Spleen (tissue), 7 donors: ENCODE results near the gene HIVEP1.

Source experiments
- CTCF ChIP-seq, 11 experiments: fragments of 200-600 bp in 7 of 11; fragments of 450-650 bp in 4 of 11; sonication (generic) in 4 of 11; IDR thresholded peaks in 8 of 11; conservative IDR thresholded peaks in 3 of 11; 1 replicate in 7 of 11; 2 replicates in 4 of 11; pipeline versions ENCODE4 v1.4.0 to v1.8.0; 2016 to 2021; ENCODE audit warnings: antibody characterized with exemption in 11 of 11, inconsistent platforms in 4 of 11, mild to moderate bottlenecking in 1 of 11
- POLR2A ChIP-seq, 3 donors: fragments of 450-650 bp; IDR thresholded peaks; one replicate each; pipeline ENCODE4 v1.5.1; 2017; ENCODE audit warnings: antibody characterized with exemption in 3 of 3, mild to moderate bottlenecking in 1 of 3
- donor health status: DM: no; HTN: no; CAD: no; lungs with moderate emphysema.
- donor health status: DM: no; HTN: no; CAD: no.
- donor health status: DM: no; HTN: no; CAD: no.

- TF ChIP-seq CTCF (IDR thresholded peaks at IDR 0.05 in 8 of 11, conservative IDR thresholded peaks at IDR 0.05 in 3 of 11) = no peak
- no peak for TF ChIP-seq POLR2A (IDR thresholded peaks at IDR 0.05)
Measured at GRCh38 chr6:12008366-12009179, 3.5 kb upstream of the HIVEP1 start.
